ENCODE results near the gene SEMA3B.
"Not testable (repeated sequence)": the region's sequence is repeated elsewhere in the genome, so short reads cannot be mapped to it uniquely, and the experiment has no call there.

Gene SEMA3B

DNA sequence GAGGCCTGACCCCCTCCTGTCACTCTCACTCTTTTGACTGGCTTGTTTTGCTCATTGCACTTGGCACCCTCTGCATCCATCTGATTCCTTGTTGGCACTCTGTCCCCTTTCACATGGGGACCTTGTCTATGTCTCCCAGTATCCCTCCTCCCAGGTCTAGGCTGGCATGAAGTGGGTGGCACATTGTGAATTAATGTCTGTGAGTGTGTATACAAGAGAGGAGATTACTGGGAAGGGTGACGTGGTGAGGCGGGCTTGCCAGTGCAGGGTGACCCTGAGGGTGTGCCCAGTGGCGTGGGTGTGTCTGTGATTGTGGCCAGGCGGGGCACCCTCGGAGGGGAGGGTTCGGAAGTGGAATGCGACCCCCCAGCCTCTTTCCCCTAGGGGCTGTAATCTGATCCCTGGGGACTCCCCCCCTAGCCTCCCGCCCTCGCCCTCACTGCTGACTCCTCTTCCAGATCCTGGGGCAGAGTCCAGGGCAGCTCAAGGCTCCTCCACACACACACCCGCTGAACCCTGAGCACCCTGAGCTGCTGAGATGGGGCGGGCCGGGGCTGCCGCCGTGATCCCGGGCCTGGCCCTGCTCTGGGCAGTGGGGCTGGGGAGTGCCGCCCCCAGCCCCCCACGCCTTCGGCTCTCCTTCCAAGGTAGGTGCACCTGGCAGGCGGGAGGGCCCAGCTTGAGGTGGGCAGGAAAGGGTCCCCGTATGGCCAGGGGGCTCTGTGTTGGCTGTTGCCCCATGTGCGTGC is at the start of gene SEMA3B:
Gene SEMA3B, plus strand, starts transcription at position 445 of the 749 bp plus-strand sequence. Its CDS starts 94 bp downstream, at position 539.
- FAIRE-seq: no peak
- DNase-seq (ENCODE audit: insufficient read length, low spot score): no peak

DNA sequence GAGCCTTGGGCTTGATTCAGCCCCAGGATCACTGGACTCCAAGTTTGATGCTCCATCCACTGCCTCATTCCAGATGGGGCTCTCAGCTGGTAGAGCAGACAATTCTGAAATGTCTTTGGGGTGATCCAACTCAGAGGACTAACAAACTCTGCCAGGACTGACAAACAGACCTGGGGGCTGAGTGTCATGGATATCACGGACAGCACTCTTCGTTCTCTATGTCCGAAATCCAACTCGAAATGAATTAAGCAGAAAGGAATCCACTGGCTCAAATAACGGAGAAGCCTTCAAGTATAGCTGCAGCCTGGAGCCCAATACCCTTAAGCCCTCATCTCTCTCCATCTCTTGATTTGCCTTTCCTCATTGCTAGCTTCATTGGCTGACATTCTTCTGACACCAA is 49.7 kb upstream of the SEMA3B start:
- FAIRE-seq (no peak), DNase-seq (ENCODE audit: insufficient read length, low spot score) (no peak)

DNA sequence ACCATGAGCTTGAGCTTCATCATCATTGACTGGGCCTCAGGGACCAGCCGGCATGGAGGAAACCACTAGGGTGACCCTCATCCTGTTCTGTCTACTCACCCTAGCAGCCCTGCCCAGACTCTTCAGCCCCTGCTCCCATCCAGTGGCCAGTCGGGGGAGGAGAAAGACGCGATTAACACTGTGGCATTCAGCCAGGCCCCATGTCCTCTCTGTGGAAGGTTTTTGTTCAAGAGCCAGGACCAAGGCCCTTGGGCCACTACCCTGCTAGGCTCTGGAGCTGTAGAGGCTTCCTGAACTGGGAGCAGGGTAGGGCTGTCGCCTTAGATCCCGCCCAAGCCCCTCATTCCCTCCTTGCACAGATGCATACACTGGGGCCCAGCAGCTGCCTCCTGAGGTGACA is 48.8 kb upstream of the SEMA3B start:
- no peak for DNase-seq (ENCODE audit: insufficient read length, low spot score)
- FAIRE-seq: no peak

DNA sequence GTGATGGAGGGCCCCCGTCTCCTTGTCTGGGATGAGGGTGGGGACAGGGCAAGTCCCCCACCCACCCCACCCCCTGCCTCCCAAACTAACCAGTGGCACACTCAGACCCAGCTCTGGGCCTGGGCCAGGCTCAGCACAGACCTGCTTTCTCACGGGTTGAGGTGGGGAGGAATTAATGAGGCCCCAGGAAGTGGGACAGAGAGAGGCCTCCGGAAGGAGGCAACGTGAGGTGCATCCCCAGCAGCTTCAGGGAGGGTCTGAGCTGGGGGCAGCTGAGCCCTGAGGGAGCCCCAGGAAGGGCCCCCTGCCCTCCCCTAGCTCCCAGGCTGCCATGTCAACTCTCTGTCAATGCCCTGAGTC is 47.9 kb upstream of the SEMA3B start:
- FAIRE-seq: no peak
- DNase-seq (ENCODE audit: insufficient read length, low spot score): no peak

DNA sequence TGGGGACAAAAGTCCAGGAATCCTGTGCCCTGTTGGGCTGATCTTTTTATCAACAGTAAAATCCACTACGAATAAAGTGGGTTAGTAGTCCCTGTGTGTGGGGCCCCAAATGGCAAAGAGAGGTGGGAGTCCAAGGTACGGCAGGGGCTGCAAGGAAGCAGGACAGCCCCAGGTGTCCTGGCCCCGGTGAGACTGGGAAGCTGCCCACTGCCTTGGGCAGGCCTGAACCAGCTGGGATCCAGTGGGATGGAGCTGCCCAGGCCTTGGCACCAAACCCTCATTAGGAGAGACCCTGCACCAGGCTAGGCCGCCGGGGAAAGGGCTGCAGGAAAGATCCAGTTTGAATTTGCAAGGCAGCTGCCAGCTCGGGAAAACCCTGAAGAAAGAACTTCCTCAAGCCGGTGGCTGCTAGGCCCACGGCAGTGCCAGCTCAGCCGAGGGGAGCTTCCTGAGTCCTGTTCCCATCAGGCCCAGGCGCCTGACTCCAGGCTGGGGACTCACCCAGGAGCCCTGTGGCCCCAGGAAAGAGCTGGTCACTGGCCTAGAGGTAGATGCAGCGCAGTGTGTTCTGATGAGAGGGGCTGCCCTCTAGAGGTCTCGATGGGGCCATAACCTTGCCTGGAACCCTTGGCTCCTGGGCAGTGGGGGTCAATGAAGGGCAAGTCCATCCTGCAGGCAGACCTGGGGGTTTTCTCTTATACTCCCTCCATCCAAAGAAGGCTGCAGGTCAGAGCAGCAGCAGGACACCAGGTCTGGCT is 47.4 kb upstream of the SEMA3B start:
- no peak for DNase-seq (ENCODE audit: insufficient read length, low spot score)
- no peak for FAIRE-seq

DNA sequence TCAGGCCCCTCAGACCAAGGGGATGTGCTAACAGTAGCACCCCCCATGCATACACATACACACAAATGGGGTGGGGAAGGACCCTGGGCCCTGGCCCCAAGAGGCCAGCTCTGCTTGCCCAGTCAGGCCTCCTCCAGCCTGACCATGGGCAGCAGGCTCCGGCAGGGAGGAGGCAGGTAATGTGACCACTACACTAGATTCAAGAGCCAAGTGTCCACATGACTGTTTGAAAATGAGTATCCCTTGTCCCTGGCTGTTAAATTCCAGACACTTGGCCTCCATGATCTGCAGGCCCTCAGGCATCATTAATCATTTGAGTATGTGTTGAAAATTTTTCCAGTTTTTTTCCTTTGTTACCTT is 46.8 kb upstream of the SEMA3B start:
- FAIRE-seq: no peak
- DNase-seq (ENCODE audit: insufficient read length, low spot score): no peak

DNA sequence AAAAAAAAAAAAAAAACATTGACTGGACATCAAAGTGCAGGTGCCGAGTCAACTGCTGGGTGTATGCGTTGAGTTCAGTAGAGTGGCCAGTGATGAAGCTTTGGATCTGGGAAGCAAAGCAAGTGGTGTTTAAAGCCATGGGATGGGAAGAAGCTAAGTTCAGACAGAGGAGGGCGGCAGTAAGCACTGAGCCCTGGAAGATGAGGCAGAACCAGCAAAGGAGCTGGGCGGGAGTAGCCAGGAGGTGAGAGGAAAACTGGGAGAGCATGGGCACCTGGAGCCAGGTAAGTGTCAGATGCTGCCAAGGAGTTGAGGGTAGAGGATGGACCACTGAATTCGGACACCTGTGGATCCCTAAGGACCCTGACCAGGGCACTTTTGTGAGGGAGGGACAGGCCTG is 44.3 kb upstream of the SEMA3B start:
- no peak for DNase-seq (ENCODE audit: insufficient read length, low spot score)
- no peak for FAIRE-seq

DNA sequence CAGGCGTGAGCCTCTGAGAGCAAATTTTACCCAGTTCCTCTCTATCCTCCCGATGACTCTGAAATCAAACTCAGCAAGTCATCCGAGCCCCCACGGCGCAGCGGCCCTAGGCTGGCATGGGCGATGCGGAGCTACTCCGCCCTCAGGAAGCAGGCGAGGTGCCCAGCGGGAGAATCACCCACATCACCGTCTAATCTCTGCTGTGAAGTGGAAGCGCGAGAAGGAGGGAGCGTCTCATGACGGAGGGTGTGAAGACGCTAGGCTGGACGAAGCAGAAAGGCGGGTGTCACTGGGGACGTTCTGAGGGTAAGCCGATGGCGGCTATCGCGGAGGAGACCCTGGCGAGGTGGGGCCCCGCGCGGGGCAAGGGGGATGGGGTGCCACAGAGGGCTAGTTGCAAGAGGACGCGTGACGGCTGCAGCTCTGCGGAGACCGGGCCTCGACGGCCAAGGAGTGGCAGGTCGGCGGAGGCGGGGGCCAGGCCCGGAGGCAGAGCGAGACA is 42.0 kb upstream of the SEMA3B start:
- DNase-seq (ENCODE audit: insufficient read length, low spot score) (no peak), FAIRE-seq (peak; percentile 84)

DNA sequence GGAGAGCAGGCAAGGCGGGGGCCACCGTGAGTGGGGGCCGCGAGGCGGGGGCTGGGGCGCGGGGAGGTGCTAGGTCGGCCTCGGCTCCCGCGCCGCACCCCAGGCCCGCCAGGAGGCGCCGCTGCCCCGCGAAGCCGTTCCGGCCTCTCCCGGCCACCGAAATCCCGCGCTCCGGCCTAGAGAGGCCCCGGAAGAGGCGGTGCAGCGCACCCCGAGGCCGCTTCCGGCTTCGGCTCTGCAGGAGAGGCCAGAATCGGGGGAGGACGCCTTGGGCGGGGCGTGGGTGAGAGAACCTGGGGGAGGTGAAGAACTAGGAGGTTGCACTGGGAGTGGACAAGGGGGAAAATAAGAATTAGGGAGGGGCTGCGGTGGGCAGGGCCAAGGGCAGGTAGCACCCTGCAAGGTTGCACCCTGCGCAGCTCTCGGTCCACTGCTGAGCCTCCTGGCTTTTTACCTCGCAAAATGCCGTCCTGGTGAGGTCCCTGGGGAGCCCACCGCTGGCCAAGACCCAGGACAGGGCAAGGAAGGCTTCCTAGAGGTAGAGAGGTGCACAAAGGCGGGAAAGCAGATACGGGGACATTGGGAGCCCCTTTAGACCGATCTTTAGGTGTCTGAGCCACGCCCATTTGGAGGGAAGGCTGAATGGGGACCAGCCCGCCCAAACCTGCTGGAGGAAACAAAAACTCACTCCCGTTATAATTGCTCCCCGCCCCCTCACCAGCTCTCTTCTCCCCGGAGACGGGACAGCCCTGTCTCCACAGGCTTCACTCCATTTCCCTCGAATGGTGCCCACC is 41.4 kb upstream of the SEMA3B start:
- DNase-seq (ENCODE audit: insufficient read length, low spot score) (peak; percentile 92), FAIRE-seq (peak; percentile 87)

DNA sequence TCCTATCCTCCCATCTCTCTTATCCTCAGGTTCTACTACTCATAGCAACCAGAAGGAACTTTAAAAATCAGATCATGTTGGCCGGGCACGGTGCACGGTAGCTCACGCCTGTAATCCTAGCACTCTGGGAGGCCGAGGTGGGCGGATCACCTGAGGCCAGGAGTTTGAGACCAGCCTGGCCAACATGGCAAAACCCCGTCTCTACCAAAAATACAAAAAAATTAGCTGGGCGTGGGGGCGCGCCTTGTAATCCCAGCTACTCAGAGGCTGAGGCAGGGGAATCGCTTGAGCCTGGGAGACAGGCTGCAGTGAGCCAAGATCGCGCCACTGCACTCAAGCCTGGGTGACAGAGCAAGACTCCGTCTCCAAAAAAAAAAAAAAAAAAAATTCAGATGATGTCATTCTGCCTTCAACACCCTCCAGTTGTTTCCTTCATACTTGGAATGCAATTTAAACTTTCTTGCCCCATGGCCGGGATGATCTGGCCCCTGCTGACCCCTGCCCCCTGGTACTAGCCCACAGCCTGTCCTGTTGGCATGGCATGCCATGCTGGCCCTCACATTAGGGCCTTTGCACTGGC is 40.7 kb upstream of the SEMA3B start:
- not testable (repeated sequence) for FAIRE-seq; DNase-seq (ENCODE audit: insufficient read length, low spot score)

DNA sequence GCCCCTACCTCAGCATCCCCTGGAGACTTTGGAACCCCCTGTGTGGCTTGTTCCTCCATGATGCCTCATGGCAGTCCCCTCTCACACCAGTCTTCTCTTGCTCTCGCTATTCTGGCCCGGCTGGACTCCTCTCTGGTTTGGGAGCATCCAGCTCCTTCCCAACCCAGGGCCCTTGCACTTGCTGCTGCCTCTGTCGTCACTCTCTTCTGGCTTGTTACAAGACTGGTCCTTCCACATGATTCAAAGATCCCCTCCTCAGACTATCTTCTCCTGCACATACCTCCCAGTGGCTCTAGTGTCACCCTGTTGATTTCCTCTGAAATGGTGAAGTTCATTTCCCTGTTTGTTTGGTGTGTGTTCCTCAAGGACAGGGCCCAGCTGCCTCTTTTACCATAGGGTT is 39.5 kb upstream of the SEMA3B start:
- no peak for DNase-seq (ENCODE audit: insufficient read length, low spot score)
- no peak for FAIRE-seq

DNA sequence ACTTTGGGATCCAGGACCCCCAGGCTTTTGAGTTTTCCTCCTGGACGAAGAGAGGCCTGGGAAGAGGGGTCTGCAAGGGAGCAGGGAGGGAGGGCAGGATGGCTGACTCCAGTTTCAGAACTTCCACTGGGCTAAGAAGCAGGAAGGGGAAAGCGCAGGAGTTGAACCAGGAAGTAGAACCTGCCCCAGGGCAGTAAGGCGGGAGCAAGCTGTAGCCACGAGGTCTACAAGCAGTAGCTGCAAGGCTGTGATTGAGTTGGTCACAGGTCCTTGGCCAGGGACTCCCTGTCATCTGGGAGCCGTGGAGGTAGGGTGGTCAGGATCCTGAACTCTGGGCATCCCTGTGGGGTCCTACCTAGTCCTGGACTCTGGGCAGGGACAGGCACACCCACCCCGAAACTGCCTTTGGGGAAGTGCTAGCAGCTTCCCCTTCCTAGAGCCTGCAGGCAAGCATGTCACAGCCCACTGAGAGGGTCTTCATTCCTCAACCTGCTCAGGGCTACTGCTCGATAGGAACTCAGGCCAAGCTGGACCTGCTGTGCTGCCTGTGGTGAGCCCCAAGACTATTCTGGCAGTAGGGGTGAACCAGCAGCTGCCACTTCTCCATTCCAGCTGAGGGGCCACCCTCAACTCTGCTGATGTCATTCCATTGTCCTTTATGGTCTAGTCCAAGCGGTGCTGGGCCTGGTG is 38.7 kb upstream of the SEMA3B start:
- FAIRE-seq (no peak), DNase-seq (ENCODE audit: insufficient read length, low spot score) (no peak)

DNA sequence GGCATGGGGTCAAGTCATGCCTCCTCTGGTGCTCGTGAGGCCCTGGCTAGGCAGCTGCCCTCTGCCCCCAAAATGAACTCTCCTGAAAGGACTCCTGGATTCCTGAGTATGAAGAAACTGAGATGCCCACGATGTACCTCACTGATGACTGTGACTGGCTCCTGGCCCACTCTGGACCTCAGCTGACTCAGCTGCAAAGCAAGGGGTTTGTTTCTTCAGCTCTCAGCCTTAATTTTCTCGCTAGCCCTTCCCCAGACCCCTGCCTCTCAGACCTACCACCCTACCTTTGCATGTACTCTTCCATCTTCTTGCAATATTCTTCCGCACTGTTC is 38.2 kb upstream of the SEMA3B start:
- no peak for DNase-seq (ENCODE audit: insufficient read length, low spot score)
- no peak for FAIRE-seq

DNA sequence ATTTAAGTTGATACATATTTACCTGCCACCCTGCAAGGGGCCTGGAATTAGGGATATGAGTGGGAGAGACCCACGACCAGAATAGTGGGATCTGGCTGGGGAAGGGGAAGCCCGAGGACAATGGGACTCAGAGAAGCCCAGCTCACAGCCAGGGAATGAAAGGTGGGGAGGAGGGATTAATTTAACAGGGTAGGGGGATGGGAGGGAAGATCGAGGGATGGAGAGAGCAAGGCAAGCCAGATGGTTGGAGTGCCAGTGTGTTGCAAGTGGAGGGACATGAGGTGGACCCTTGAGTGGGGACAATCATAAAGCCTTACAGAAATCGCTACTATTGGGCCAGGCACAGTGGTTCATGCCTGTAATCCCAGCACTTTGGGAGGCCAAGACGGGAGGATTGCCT is 37.4 kb upstream of the SEMA3B start:
- FAIRE-seq (no peak), DNase-seq (ENCODE audit: insufficient read length, low spot score) (no peak)

DNA sequence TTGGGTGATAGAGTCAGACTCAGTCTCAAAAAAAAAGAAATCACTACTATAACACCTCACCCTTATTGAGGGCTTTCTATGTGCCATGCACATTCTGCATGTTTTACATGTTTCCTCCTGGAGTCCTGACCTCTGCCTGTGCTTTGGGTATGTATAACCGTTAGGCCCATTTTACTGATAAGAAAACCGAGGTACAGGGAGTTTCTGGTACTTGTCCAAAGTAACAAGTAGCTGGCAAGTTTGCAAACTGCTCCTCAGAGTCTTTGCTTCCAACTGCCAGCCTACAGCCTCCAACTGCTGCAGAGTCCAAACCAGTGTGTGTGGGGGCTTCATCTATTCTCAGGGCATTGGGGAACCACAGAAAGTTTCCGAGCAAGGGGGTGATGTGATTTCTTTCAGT is 36.6 kb upstream of the SEMA3B start:
- no peak for DNase-seq (ENCODE audit: insufficient read length, low spot score)
- no peak for FAIRE-seq

DNA sequence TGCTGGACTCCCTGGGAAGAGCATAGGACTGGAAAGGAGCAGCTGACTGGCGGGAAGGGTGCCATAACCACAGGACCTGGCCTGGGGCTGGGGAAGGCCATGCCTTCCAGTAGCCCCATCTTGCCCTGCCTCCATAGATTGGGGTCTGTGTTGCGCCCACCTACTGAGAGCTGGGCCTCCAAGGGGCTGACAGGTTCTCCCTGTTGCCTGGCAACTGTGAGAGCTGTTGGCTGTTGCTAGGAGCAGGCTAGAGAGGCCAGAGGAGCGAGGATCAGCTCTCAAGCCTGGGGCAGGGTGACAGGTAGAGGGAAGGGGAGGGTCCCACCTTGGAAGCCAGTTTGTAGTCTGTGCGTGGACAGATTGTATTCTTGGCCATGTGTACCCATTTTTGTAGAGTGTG is 35.8 kb upstream of the SEMA3B start:
- FAIRE-seq (no peak), DNase-seq (ENCODE audit: insufficient read length, low spot score) (no peak)

DNA sequence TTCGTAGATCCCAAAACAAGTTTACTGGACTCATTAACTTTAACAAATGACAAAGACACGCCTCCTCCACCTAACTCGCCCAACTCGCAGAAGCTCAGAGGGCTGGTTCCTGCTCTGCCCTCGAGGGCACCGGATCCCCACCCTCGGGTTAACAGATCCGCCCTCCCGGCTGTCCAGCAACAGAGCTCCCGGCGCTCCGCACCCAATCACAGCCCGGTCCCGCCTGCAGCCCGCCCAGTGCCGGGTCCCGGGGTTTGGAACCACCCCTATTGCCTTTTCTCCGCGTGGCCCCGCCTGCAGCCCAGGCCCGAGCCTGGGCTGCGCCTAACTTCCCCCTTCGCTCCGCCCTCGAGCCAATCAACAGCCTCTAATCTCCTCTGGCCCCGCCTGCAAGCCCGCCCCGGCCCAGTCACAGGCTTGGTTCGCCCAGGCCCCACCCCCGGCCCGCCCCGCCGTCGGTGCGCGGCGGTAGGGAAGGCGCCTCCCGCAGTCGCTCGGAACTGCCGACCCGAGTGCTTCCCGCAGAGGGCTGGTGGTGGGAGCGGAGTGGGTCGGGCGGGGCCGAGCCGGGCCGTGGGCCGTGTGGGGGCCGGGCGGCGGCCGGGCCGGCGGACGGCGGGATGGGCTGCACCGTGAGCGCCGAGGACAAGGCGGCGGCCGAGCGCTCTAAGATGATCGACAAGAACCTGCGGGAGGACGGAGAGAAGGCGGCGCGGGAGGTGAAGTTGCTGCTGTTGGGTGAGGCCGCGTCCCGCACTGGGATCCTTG is 33.0 kb upstream of the SEMA3B start, which contains the start of gene GNAI2:
Gene GNAI2, plus strand, starts transcription at position 489 of the 768 bp plus-strand sequence. Its CDS starts 132 bp downstream, at position 621.
- DNase-seq (ENCODE audit: insufficient read length, low spot score): peak; percentile 95
- peak; percentile 96 for FAIRE-seq

DNA sequence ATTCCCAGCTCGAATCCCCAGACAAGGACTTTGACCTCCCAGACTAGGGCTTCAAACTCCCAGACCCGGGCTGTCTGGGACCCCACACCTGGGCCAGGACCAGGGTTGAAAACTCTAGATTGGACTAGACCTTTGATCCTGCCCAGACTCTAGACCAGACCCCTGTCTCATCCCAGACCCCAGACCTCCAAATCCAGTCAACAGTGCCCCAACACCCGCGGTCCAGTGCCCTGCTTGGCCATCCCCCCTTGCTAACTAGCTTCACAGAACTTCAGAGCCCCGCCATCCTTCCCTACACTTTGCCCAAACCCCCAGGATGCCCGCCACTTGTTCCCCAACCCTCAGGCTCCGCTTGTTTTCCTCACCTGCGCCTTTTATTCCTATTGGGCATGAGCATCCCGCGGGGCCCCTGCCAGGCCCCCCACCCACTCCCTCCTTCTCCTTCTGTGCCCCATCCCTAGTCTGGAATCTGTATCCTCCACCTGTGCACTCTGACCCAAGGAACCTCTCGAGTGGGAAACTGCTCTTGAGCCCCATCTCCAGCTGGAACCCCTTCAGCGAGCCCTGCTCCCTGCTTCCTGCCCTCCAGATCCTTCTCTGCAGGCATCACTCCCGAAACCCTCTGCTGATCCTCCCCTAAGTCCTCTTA is 32.3 kb upstream of the SEMA3B start:
- DNase-seq (ENCODE audit: insufficient read length, low spot score) (no peak), FAIRE-seq (peak; percentile 71)

DNA sequence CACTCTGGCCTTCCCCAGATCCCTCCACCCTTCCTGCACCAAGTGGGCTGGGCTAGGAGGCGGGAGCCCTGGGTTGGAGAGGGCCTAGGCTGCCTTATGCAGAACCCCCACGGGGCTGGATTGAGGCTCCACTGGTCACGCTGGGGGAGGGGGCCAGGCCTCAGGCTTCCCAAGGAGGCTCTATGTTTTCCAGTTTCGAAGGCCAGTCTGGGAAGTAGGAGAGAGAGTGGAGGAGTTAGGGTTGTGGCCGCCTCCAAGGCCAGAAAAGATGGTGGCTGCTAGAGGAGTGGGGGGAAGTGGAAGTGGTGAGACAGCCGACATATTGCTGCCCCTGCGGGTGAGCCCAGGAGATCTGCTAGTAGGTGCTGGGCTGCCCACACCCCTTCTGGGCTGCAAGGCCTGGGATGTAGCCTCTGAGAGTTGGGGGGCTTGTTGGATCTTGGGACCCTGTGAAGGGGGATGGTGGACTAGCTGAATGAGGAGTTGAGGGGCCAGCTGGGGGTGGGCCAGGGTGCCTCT is 31.8 kb upstream of the SEMA3B start:
- FAIRE-seq: peak; percentile 92
- DNase-seq (ENCODE audit: insufficient read length, low spot score): no peak
